Caco-2 (cell line): Measurements from ENCODE around the gene SNPH. TPM values are rescaled to one million over a fixed set of nuclear protein-coding genes. Genes with fewer than 3 reads are reported as not detected.

Experiments
- BruUV-seq: library from RNA; stranded (reverse); fragments of 400-500 nt; replicated peaks from 2 replicates; lab custom pipeline; 2021; lab: Mats Ljungman, UMichigan
- CTCF ChIA-PET: fragments of 300-600 bp; sonication (Branson Sonifier 250); formaldehyde crosslinking; loops from one replicate; lab custom pipeline; 2022; ENCODE audit warnings: antibody characterized with exemption; lab: Charles Lee
- POLR2A ChIA-PET: fragments of 300-600 bp; sonication (Branson Sonifier 250); formaldehyde crosslinking; loops from one replicate; lab custom pipeline; 2022; ENCODE audit warnings: antibody characterized with exemption; lab: Charles Lee
- DNase-seq, 2 experiments: peaks; one replicate each; pipeline versions ENCODE4 v3.0.0 to v3.0.0-alpha.2; 2020 to 2022
- H3K27me3 ChIP-seq: replicated peaks from 2 replicates; pipeline ENCODE4 v1.6.0; 2011; ENCODE audit warnings: low read length; ENCODE audit not compliant: control insufficient read depth, insufficient read depth
- H3K36me3 ChIP-seq: 2 replicates; pipeline ENCODE4 v1.5.1; 2011; ENCODE audit warnings: low read length; ENCODE audit not compliant: control insufficient read depth, insufficient read depth
- H3K4me1 ChIP-seq: fragments of 250-450 bp; sonication (Bioruptor Pico); 2 replicates; pipeline ENCODE4 v1.5.1; 2020; ENCODE audit warnings: mild to moderate bottlenecking
- H3K4me3 ChIP-seq: 2 replicates; pipeline ENCODE4 v1.5.1; 2011; ENCODE audit warnings: low read depth, mild to moderate bottlenecking, control low read depth, low read length
- H3K9me3 ChIP-seq: fragments of 250-450 bp; sonication (Bioruptor Pico); 2 replicates; pipeline ENCODE4 v1.5.1; 2020; ENCODE audit warnings: mild to moderate bottlenecking, moderate library complexity
- H3K27ac Mint-ChIP-seq: one replicate; pipeline ENCODE4 v1.8.0; 2022; ENCODE audit warnings: mixed read lengths; ENCODE audit not compliant: unreplicated experiment
- H3K27me3 Mint-ChIP-seq: one replicate; pipeline ENCODE4 v1.8.0; 2022; ENCODE audit warnings: mixed read lengths; ENCODE audit not compliant: insufficient read depth, unreplicated experiment
- H3K36me3 Mint-ChIP-seq: one replicate; pipeline ENCODE4 v1.8.0; 2022; ENCODE audit warnings: mild to moderate bottlenecking, mixed read lengths; ENCODE audit not compliant: insufficient read depth, unreplicated experiment
- H3K4me1 Mint-ChIP-seq: one replicate; pipeline ENCODE4 v1.8.0; 2022; ENCODE audit warnings: low read depth, mixed read lengths; ENCODE audit not compliant: unreplicated experiment
- H3K4me3 Mint-ChIP-seq: one replicate; pipeline ENCODE4 v1.8.0; 2022; ENCODE audit warnings: mild to moderate bottlenecking, moderate library complexity, mixed read lengths; ENCODE audit not compliant: unreplicated experiment
- H3K9me3 Mint-ChIP-seq: one replicate; pipeline ENCODE4 v1.8.0; 2022; ENCODE audit warnings: mixed read lengths; ENCODE audit not compliant: unreplicated experiment
- intact Hi-C: fragments of 100-400 bp; cut with micrococcal nuclease; formaldehyde crosslinking; loops from one replicate; pipeline ENCODE4 v1.10.0; 2022; ENCODE audit not compliant: unreplicated experiment
- total RNA-seq: library from RNA; stranded (reverse); gene quantifications from 2 replicates; pipeline ENCODE4 v1.2.3, GENCODE V29; 2022
- TF ChIP-seq, protein P1 (sequence below), 2 experiments: fragments of 200-600 bp in 1 of 2; IDR thresholded peaks; 1 replicate in 1 of 2; 2 replicates in 1 of 2; pipeline versions ENCODE4 v1.5.1 to v1.8.0; 2011 to 2022; ENCODE audit warnings: antibody characterized with exemption in 1 of 2, control low read depth in 1 of 2, inconsistent platforms in 1 of 2, low read depth in 1 of 2, low read length in 1 of 2, mild to moderate bottlenecking in 1 of 2, moderate library complexity in 1 of 2; ENCODE audit not compliant: insufficient read depth in 1 of 2, severe bottlenecking in 1 of 2, unreplicated experiment in 1 of 2

The SNPH gene
- total RNA-seq, 1 experiment from 2014 or later, result 0.36 TPM

DNA sequence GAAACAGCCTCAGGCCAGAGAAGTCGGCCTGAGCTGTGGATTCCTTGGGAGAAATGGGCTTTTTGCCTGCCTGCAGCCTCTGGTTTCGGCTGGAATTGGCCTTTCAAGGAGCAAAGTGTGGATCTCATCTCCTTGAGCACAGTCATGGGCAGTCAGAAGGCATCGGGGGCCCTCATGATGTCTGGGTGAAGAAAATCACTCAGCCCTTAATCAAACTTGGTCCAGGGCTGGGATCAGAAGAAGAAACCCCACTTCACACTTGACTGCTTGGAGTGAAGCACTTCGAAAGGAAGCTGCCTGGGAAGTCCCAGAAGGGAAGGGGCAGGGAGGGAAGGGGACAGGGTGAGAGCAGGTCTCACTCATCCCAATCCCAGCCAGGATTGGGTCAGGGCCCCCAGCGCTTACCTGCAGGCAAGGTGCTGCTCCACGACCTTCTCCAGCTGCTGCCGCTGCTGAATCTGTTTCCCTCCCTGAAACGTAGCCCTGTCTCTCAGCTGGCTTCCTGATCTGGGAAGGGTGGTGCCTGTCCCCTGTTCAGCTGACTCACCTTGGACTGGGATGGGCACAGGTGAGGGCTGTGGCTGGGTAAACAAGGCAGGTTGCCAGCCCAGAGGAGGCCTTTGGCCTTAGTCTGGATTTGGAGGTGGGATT lies 62.7 kb downstream of the SNPH start, which contains the start of gene SDCBP2:
Gene SDCBP2 (minus strand): TSS at position 460 of the 651 bp plus-strand sequence. CDS start 8,723 bp downstream, outside the sequence.
- TF ChIP-seq, protein P1, sequence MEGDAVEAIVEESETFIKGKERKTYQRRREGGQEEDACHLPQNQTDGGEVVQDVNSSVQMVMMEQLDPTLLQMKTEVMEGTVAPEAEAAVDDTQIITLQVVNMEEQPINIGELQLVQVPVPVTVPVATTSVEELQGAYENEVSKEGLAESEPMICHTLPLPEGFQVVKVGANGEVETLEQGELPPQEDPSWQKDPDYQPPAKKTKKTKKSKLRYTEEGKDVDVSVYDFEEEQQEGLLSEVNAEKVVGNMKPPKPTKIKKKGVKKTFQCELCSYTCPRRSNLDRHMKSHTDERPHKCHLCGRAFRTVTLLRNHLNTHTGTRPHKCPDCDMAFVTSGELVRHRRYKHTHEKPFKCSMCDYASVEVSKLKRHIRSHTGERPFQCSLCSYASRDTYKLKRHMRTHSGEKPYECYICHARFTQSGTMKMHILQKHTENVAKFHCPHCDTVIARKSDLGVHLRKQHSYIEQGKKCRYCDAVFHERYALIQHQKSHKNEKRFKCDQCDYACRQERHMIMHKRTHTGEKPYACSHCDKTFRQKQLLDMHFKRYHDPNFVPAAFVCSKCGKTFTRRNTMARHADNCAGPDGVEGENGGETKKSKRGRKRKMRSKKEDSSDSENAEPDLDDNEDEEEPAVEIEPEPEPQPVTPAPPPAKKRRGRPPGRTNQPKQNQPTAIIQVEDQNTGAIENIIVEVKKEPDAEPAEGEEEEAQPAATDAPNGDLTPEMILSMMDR (IDR thresholded peaks at IDR 0.05; ENCODE audit: insufficient read depth in 1 of 2, low read depth in 1 of 2, low read length in 1 of 2, severe bottlenecking in 1 of 2, unreplicated experiment in 1 of 2), result no peak
- no TSS peak for BruUV-seq
- Mint-ChIP-seq H3K4me1 (peaks cover 13% of the 10 kb centered on the region), H3K27ac (peak within 1 kb of the TSS; percentile 20), H3K4me3 (no peak within 1 kb of the TSS), H3K27me3 (no peaks in the 10 kb centered on the region), H3K9me3 (no peaks in the 10 kb centered on the region), H3K36me3 (peaks cover 18% of the 10 kb centered on the region)
- Histone ChIP-seq H3K9me3 (no peaks in the 10 kb centered on the region), H3K4me3 (no peak within 1 kb of the TSS), H3K36me3 (peaks cover 4% of the 10 kb centered on the region), H3K27me3 (no peaks in the 10 kb centered on the region), H3K4me1 (peaks cover 31% of the 10 kb centered on the region)
- ChIA-PET CTCF (no interaction called here), POLR2A (no interaction called here)
- DNase-seq, result peak in 1 of 2 experiments; percentile 39
- intact Hi-C loops, result loop anchor here (5.0 kb wide), 1 partner anchor 63 kb away; the partner anchor contains the start of gene FKBP1A

DNA sequence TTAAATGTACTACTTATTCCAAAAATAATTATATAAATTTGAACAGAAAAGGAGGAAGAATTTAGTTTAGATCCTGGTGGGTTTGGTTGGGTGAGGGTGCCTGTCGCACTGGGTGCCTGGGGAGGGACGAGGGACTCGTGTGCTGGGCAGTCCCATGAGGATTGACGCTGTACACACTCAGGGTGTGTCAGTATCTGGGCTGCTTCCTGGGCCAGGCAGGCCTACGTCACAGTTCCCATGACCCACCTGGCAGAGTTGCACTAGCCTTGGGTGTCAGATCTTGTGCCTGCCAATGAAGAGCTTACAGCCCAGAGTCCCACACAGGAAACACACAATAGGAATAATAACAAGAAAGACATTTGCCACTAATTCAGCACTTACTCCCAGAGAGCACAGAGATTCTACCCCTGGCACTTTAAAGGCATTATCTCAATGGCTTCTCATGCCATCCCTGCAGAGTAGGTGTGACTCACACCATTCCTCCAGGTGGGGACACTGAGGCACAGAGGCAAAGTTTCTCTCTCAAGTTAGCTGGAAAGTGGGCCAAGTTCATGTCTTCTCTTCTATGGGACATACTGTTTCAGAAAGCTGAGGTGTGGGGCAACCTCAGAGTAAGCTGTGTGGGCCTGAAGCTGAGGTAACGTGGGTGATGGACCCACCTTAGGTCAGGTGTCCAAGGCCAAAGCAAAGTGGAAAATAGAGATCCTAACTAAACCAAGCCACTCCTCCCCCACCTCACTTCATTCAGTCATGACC lies 64.2 kb downstream of the SNPH start:
- DNase-seq, result peak in 1 of 2 experiments; percentile 17
- H3K27ac Mint-ChIP-seq, result no peak overlapping the region
- no peaks in the 10 kb centered on the region for H3K9me3 Mint-ChIP-seq
- ChIA-PET CTCF (no interaction called here), POLR2A (no interaction called here)
- H3K36me3 Mint-ChIP-seq, result peaks cover 22% of the 10 kb centered on the region
- intact Hi-C loops, result no loop called here
- Histone ChIP-seq H3K4me1 (peaks cover 28% of the 10 kb centered on the region), H3K36me3 (peaks cover 4% of the 10 kb centered on the region), H3K9me3 (no peaks in the 10 kb centered on the region), H3K27me3 (no peaks in the 10 kb centered on the region), H3K4me3 (no peak overlapping the region)
- BruUV-seq, result no TSS peak
- peaks cover 13% of the 10 kb centered on the region for H3K4me1 Mint-ChIP-seq
- TF ChIP-seq, protein P1 (IDR thresholded peaks at IDR 0.05; ENCODE audit: insufficient read depth in 1 of 2, low read depth in 1 of 2, low read length in 1 of 2, severe bottlenecking in 1 of 2, unreplicated experiment in 1 of 2), result no peak
- no peak overlapping the region for H3K4me3 Mint-ChIP-seq
- H3K27me3 Mint-ChIP-seq, result no peaks in the 10 kb centered on the region

DNA sequence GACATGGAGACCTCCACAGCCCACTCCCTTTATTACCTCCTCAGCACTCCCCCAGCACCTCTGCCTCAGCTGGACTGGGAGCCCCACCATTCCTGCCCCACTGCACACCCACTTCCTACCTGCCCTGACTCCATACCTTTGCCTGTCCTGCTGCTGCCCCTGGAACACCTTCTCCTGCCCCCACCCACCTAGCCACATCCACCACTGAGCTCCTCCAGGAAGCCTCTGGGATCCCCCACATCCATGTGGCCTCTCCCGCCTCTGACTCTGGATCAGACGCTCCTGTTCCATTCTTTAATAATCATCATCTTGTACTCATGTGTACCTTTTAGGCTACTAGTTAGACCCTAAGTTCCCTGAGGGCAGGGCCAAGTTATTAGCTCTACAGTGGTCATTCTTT lies 65.0 kb downstream of the SNPH start:
- no peaks in the 10 kb centered on the region for H3K9me3 Mint-ChIP-seq
- no peak overlapping the region for H3K4me3 Mint-ChIP-seq
- H3K27ac Mint-ChIP-seq, result no peak overlapping the region
- Histone ChIP-seq H3K36me3 (peaks cover 4% of the 10 kb centered on the region), H3K9me3 (no peaks in the 10 kb centered on the region), H3K4me1 (peaks cover 27% of the 10 kb centered on the region), H3K4me3 (no peak overlapping the region), H3K27me3 (no peaks in the 10 kb centered on the region)
- H3K27me3 Mint-ChIP-seq, result no peaks in the 10 kb centered on the region
- POLR2A ChIA-PET, result no interaction called here
- intact Hi-C loops, result no loop called here
- CTCF ChIA-PET, result no interaction called here
- peaks cover 13% of the 10 kb centered on the region for H3K4me1 Mint-ChIP-seq
- TF ChIP-seq, protein P1 (IDR thresholded peaks at IDR 0.05; ENCODE audit: insufficient read depth in 1 of 2, low read depth in 1 of 2, low read length in 1 of 2, severe bottlenecking in 1 of 2, unreplicated experiment in 1 of 2), result no peak
- peaks cover 22% of the 10 kb centered on the region for H3K36me3 Mint-ChIP-seq
- DNase-seq, result peak in 1 of 2 experiments; percentile 0
- no TSS peak for BruUV-seq
